Loucy (cell line): Measurements from ENCODE around the gene MPV17.

Experiments
- H2AFZ ChIP-seq: fragments of 200-600 bp; sonication (generic); 2 replicates; pipeline ENCODE4 v1.6.0; 2016; ENCODE audit warnings: antibody characterized with exemption, mild to moderate bottlenecking, low read length, moderate library complexity
- H3F3A ChIP-seq: fragments of 200-600 bp; 2 replicates; pipeline ENCODE4 v1.6.0; 2016; ENCODE audit warnings: antibody characterized with exemption, low read depth, mild to moderate bottlenecking
- H3K27me3 ChIP-seq: fragments of 200-600 bp; sonication (generic); 2 replicates; pipeline ENCODE4 v1.6.1; 2014; ENCODE audit warnings: low read length, mild to moderate bottlenecking; ENCODE audit not compliant: insufficient read depth, poor library complexity, severe bottlenecking
- H3K36me3 ChIP-seq: fragments of 200-600 bp; sonication (generic); 2 replicates; pipeline ENCODE4 v1.6.1; 2016; ENCODE audit warnings: low read length; ENCODE audit not compliant: insufficient read depth
- H3K4me1 ChIP-seq: fragments of 200-600 bp; sonication (generic); 2 replicates; pipeline ENCODE4 v1.5.1; 2014; ENCODE audit warnings: low read length, mild to moderate bottlenecking; ENCODE audit not compliant: insufficient read depth, poor library complexity, severe bottlenecking
- H3K4me2 ChIP-seq: fragments of 200-600 bp; sonication (generic); 2 replicates; pipeline ENCODE4 v1.6.0; 2014; ENCODE audit warnings: antibody characterized with exemption, low read length, low read depth, mild to moderate bottlenecking; ENCODE audit not compliant: poor library complexity, severe bottlenecking
- H3K4me3 ChIP-seq: fragments of 200-600 bp; sonication (generic); 2 replicates; pipeline ENCODE4 v1.5.1; 2014; ENCODE audit warnings: low read length, mild to moderate bottlenecking, mixed read lengths; ENCODE audit not compliant: poor library complexity, severe bottlenecking
- H3K79me2 ChIP-seq: fragments of 200-600 bp; sonication (generic); 2 replicates; pipeline ENCODE4 v1.6.1; 2014; ENCODE audit warnings: low read length; ENCODE audit not compliant: insufficient read depth
- H3K9ac ChIP-seq: fragments of 200-600 bp; sonication (generic); 2 replicates; pipeline ENCODE4 v1.6.0; 2014; ENCODE audit warnings: mild to moderate bottlenecking, low read depth, low read length, moderate library complexity; ENCODE audit not compliant: poor library complexity, severe bottlenecking
- H3K9me2 ChIP-seq: fragments of 200-600 bp; sonication (generic); replicated peaks from 2 replicates; pipeline ENCODE4 v1.6.1; 2016; ENCODE audit warnings: low read depth, low read length, mixed read lengths
- H3K9me3 ChIP-seq: fragments of 200-600 bp; sonication (generic); 2 replicates; pipeline ENCODE4 v1.6.1; 2014; ENCODE audit warnings: mild to moderate bottlenecking, antibody characterized with exemption, low read length, low read depth; ENCODE audit not compliant: insufficient read depth
- H4K20me1 ChIP-seq: fragments of 200-600 bp; sonication (generic); 2 replicates; pipeline ENCODE4 v1.6.0; 2014; ENCODE audit warnings: antibody characterized with exemption, low read length, mild to moderate bottlenecking; ENCODE audit not compliant: insufficient read depth, poor library complexity, severe bottlenecking
- CTCF ChIP-seq: fragments of 200-600 bp; sonication (generic); conservative IDR thresholded peaks from 2 replicates; pipeline ENCODE4 v1.5.1; 2014; ENCODE audit warnings: mild to moderate bottlenecking, antibody characterized with exemption, low read length
- EZH2phosphoT487 ChIP-seq: fragments of 200-600 bp; IDR thresholded peaks from 2 replicates; pipeline ENCODE4 v1.6.1; 2018; ENCODE audit warnings: antibody characterized with exemption, mild to moderate bottlenecking, moderate library complexity, borderline replicate concordance

Gene MPV17

DNA sequence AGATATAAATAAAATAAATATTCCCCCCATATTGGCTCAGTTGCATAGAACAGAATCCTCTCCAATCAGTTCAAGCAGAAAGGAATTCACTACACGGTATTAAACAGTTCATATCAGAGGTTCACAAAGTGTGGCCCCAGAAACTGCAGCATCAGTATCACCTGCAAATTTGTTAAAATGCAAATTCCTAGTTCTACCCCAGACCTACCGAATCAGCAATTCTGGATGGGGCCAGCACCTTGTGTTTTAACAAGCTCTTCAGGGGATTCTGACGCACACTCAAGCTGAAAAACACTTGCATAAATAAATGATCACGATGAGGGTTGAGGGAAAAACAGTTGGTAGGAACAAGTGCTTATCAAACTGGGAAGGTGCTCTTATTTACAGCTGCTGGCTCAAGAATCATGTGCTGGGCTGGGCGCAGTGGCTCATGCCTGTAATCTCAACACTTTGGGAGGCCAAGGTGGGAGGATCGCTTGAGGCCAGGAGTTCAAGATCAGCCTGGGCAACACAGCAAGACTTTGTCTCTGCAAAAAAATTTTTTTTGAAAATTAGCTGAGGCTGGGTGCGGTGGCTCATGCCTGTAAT is 27.3 kb upstream of the MPV17 start:
- 0 out of 2 replicates have a peak, but pooled peaks cover 2% of the 10 kb centered on the region for H3F3A ChIP-seq
- peaks cover 91% of the 10 kb centered on the region for H3K79me2 ChIP-seq
- H3K9ac ChIP-seq: no peak overlapping the region
- H3K9me2 ChIP-seq: no peaks in the 10 kb centered on the region
- H3K9me3 ChIP-seq: no peaks in the 10 kb centered on the region
- peaks cover 12% of the 10 kb centered on the region for H3K4me1 ChIP-seq
- H3K4me2 ChIP-seq: no peak overlapping the region
- TF ChIP-seq CTCF: no peak
- TF ChIP-seq EZH2phosphoT487: no peak
- no peak overlapping the region for H2AFZ ChIP-seq
- H3K27me3 ChIP-seq: no peaks in the 10 kb centered on the region
- H3K36me3 ChIP-seq: no peaks in the 10 kb centered on the region
- peaks cover 35% of the 10 kb centered on the region for H4K20me1 ChIP-seq
- no peak overlapping the region for H3K4me3 ChIP-seq

DNA sequence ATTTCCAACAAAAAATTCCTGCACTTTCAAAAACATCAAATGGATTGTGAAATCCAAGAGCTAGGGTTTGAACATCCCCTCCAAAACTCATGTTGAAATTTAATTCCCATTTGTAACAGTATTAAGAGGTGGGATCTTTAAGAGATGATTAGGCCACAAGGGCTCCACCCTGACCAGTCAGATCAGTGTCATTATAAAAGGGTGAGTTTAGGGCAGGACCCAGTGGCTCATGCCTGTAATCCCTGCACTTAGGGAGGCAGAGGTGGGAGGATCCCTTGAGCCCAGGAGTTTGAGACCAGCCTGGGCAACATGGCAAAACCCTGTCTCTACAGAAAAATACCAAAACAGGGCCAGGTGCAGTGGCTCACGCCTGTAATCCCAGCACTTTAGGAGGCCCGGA is 24.7 kb upstream of the MPV17 start:
- Histone ChIP-seq H3K9ac (no peak overlapping the region), H4K20me1 (peaks cover 32% of the 10 kb centered on the region), H3K79me2 (peaks cover 77% of the 10 kb centered on the region), H3K4me2 (no peak overlapping the region), H3K36me3 (peaks cover 7% of the 10 kb centered on the region; the same call in 1 of the 2 replicates), H3K4me1 (peaks cover 5% of the 10 kb centered on the region), H2AFZ (no peak overlapping the region), H3F3A (0 out of 2 replicates have a peak, but pooled peaks cover under 1% of the 10 kb centered on the region), H3K4me3 (no peak overlapping the region), H3K9me2 (no peaks in the 10 kb centered on the region), H3K9me3 (no peaks in the 10 kb centered on the region), H3K27me3 (no peaks in the 10 kb centered on the region)
- TF ChIP-seq CTCF (no peak), EZH2phosphoT487 (no peak)

- Histone ChIP-seq H4K20me1 (no peaks in the 10 kb centered on the region), H3F3A (no peaks in the 10 kb centered on the region), H3K27me3 (no peaks in the 10 kb centered on the region), H3K4me1 (no peaks in the 10 kb centered on the region), H3K4me2 (no peak overlapping the region), H3K36me3 (peaks cover 71% of the 10 kb centered on the region), H3K9ac (no peak overlapping the region), H3K4me3 (no peak overlapping the region), H3K9me3 (no peaks in the 10 kb centered on the region), H3K9me2 (no peaks in the 10 kb centered on the region), H2AFZ (no peak overlapping the region), H3K79me2 (no peaks in the 10 kb centered on the region)
- TF ChIP-seq CTCF (no peak), EZH2phosphoT487 (no peak)
Measured at GRCh38 chr2:27336173-27336572, 13.3 kb upstream of the MPV17 start.
